Measurements from ENCODE around the gene TOP2B.
A peak's percentile ranks its signal among the peaks of the same experiment; 100 is the strongest.

TOP2B gene

GRCh38 chr3:25665315-25666280 lies 891 bp upstream of the TOP2B start:
- no peak for TF ChIP-seq CTCF (IDR thresholded peaks at IDR 0.05; ENCODE audit: low read depth, low read length)
- Histone ChIP-seq H3K27ac (peak overlapping the region; percentile 95), H3K27me3 (ENCODE audit: insufficient read depth, low read depth, severe bottlenecking) (no peaks in the 10 kb centered on the region), H3K4me3 (ENCODE audit: low read depth, low read length) (peak overlapping the region; percentile 92), H3K9me3 (ENCODE audit: severe bottlenecking) (no peaks in the 10 kb centered on the region), H3K36me3 (no peaks in the 10 kb centered on the region)
- DNase-seq: no peak

- TF ChIP-seq CTCF (IDR thresholded peaks at IDR 0.05; ENCODE audit: low read depth, low read length): no peak
- no peaks in the 10 kb centered on the region for H3K9me3 ChIP-seq (ENCODE audit: severe bottlenecking)
- no peaks in the 10 kb centered on the region for H3K36me3 ChIP-seq
- no peaks in the 10 kb centered on the region for H3K27me3 ChIP-seq (ENCODE audit: insufficient read depth, low read depth, severe bottlenecking)
- peak; percentile 73 for DNase-seq
- peak overlapping the region; percentile 95 for H3K27ac ChIP-seq
- peak overlapping the region; percentile 92 for H3K4me3 ChIP-seq (ENCODE audit: low read depth, low read length)
Measured at GRCh38 chr3:25663869-25664811, 567 bp downstream of the TOP2B start.

- no peaks in the 10 kb centered on the region for H3K36me3 ChIP-seq
- no peaks in the 10 kb centered on the region for H3K27me3 ChIP-seq (ENCODE audit: insufficient read depth, low read depth, severe bottlenecking)
- peak overlapping the region; percentile 92 for H3K4me3 ChIP-seq (ENCODE audit: low read depth, low read length)
- peak; percentile 32 for DNase-seq
- peak overlapping the region; percentile 95 for H3K27ac ChIP-seq
- no peak for TF ChIP-seq CTCF (IDR thresholded peaks at IDR 0.05; ENCODE audit: low read depth, low read length)
- no peaks in the 10 kb centered on the region for H3K9me3 ChIP-seq (ENCODE audit: severe bottlenecking)
Measured at GRCh38 chr3:25663347-25663868, 1.3 kb downstream of the TOP2B start.

- Histone ChIP-seq H3K27ac (no peak overlapping the region), H3K36me3 (no peaks in the 10 kb centered on the region), H3K27me3 (ENCODE audit: insufficient read depth, low read depth, severe bottlenecking) (no peaks in the 10 kb centered on the region), H3K4me3 (ENCODE audit: low read depth, low read length) (peak overlapping the region; percentile 92), H3K9me3 (ENCODE audit: severe bottlenecking) (no peaks in the 10 kb centered on the region)
- no peak for TF ChIP-seq CTCF (IDR thresholded peaks at IDR 0.05; ENCODE audit: low read depth, low read length)
- DNase-seq: no peak
Measured at GRCh38 chr3:25662736-25663320, 1.9 kb downstream of the TOP2B start.

- H3K36me3 ChIP-seq: no peaks in the 10 kb centered on the region
- H3K4me3 ChIP-seq (ENCODE audit: low read depth, low read length): no peak overlapping the region
- no peak for DNase-seq
- H3K27ac ChIP-seq: no peak overlapping the region
- no peaks in the 10 kb centered on the region for H3K27me3 ChIP-seq (ENCODE audit: insufficient read depth, low read depth, severe bottlenecking)
- TF ChIP-seq CTCF (IDR thresholded peaks at IDR 0.05; ENCODE audit: low read depth, low read length): no peak
- H3K9me3 ChIP-seq (ENCODE audit: severe bottlenecking): no peaks in the 10 kb centered on the region
Measured at GRCh38 chr3:25661694-25662437, 2.8 kb downstream of the TOP2B start.

Data from WERI-Rb-1 (cell line).